Esophagus muscularis mucosa (tissue), 4 donors: ENCODE measurements around the gene FMO1. TPM values are rescaled to one million over a fixed set of nuclear protein-coding genes. Genes with fewer than 3 reads are reported as not detected.

ENCODE experiments used
- DNase-seq: peaks from one replicate; pipeline ENCODE4 v3.0.0-alpha.2; 2017; ENCODE audit errors: extremely low spot score
- H3K27ac ChIP-seq, 4 donors: fragments of 200-600 bp; sonication (generic); replicated peaks in 1 of 4; 1 replicate in 3 of 4; 2 replicates in 1 of 4; pipeline ENCODE4 v1.5.1; 2016 to 2019; ENCODE audit warnings: mild to moderate bottlenecking in 1 of 4
- H3K27me3 ChIP-seq, 4 donors: fragments of 200-600 bp; sonication (generic); one replicate each; pipeline versions ENCODE4 v1.5.1 to v1.6.0; 2016 to 2019
- H3K36me3 ChIP-seq, 4 donors: fragments of 200-600 bp; sonication (generic); one replicate each; pipeline ENCODE4 v1.5.1; 2016 to 2019
- H3K4me1 ChIP-seq, 4 donors: fragments of 200-600 bp; sonication (generic); one replicate each; pipeline ENCODE4 v1.5.1; 2016 to 2019
- H3K4me3 ChIP-seq, 4 donors: fragments of 200-600 bp; sonication (generic); 1 replicate in 2 of 4; 2 replicates in 2 of 4; pipeline ENCODE4 v1.5.1; 2016 to 2019; ENCODE audit warnings: mild to moderate bottlenecking in 4 of 4, moderate library complexity in 1 of 4
- H3K9me3 ChIP-seq, 4 donors: fragments of 200-600 bp; sonication (generic); 1 replicate in 3 of 4; 2 replicates in 1 of 4; pipeline ENCODE4 v1.5.1; 2016 to 2019
- CTCF ChIP-seq, 3 experiments: fragments of 200-600 bp in 2 of 3; fragments of 450-650 bp in 1 of 3; sonication (generic) in 2 of 3; IDR thresholded peaks; one replicate each; pipeline ENCODE4 v1.5.1; 2017 to 2019; ENCODE audit warnings: antibody characterized with exemption in 3 of 3, mild to moderate bottlenecking in 2 of 3, moderate library complexity in 1 of 3
- EP300 ChIP-seq: sonication (generic); formaldehyde crosslinking; IDR thresholded peaks from one replicate; pipeline ENCODE4 v1.6.1; 2017; ENCODE audit warnings: antibody characterized with exemption
- POLR2A ChIP-seq: fragments of 450-650 bp; IDR thresholded peaks from one replicate; pipeline ENCODE4 v1.6.1; 2017; ENCODE audit warnings: antibody characterized with exemption, moderate library complexity, mild to moderate bottlenecking, low read depth
- POLR2AphosphoS5 ChIP-seq, 2 donors: sonication (generic); formaldehyde crosslinking; IDR thresholded peaks; one replicate each; pipeline ENCODE4 v1.6.1; 2017; ENCODE audit warnings: antibody characterized with exemption in 2 of 2
- WGBS: methylation state at CpG from one replicate; pipeline ENCODE4 v1.1.5; 2018; 5-methylcytosine and 5-hydroxymethylcytosine counted together
- intact Hi-C: fragments of 100-400 bp; cut with DNase I; formaldehyde crosslinking; loops from one replicate; pipeline ENCODE4 v1.15.1; 2023
- total RNA-seq, 4 donors: library from RNA; depleted of rRNA; stranded (reverse); fragments of >200 nt; gene quantifications; one replicate each; pipeline versions ENCODE4 v1.1.0 to v1.2.1, GENCODE V29; 2016

The FMO1 gene
- total RNA-seq, 4 donors from 2014 or later, result 0.34 TPM; not detected in 3

DNA sequence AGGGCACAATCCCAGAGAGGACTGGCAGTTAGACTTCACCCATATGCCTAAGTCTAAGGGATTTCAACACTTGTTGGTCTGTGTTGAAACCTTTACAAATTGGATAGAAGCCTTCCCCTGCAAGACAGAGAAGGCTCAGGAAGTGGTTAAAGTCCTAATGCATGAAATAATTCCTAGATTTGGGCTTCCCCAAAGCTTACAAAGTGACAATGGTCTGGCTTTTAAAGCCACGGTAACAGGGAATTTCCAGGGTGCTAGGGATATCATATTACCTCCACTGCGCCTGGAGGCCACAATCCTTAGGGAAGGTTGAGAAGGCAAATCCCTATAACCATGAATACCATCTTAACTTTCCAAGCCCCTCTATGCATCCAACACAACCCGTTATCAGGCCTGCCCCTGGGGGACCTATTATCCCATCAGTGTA is 62.4 kb downstream of the FMO1 start:
- DNase-seq, result peak; percentile 66
- Histone ChIP-seq H3K9me3 (peaks cover 0 to under 1% (median 0%) of the 10 kb centered on the region in 4 donors), H3K27me3 (no peaks in the 10 kb centered on the region), H3K27ac (no peak overlapping the region), H3K4me3 (no peak overlapping the region), H3K36me3 (no peaks in the 10 kb centered on the region), H3K4me1 (peaks cover 5 to 17% (median 16%) of the 10 kb centered on the region in 4 donors)
- 67% methylated on average over 3 of the region's 3 CpGs for WGBS
- TF ChIP-seq EP300 (no peak), CTCF (IDR thresholded peaks at IDR 0.05) (no peak), POLR2AphosphoS5 (IDR thresholded peaks at IDR 0.05) (no peak), POLR2A (no peak)
- intact Hi-C loops, result loop anchor here (5.0 to 10.0 kb wide), 2 partner anchors 226 to 343 kb away; no protein-coding TSS in a partner anchor

- DNase-seq, result peak; percentile 53
- 85% methylated on average over 8 of the region's 8 CpGs for WGBS
- Histone ChIP-seq H3K27me3 (no peaks in the 10 kb centered on the region), H3K9me3 (no peaks in the 10 kb centered on the region), H3K4me1 (peaks cover 5 to 17% (median 16%) of the 10 kb centered on the region in 4 donors), H3K36me3 (peaks cover 0 to 2% (median 0%) of the 10 kb centered on the region in 4 donors), H3K4me3 (no peak overlapping the region), H3K27ac (no peak overlapping the region)
- intact Hi-C loops, result loop anchor here (2.0 to 10.0 kb wide), 3 partner anchors 65 to 345 kb away; no protein-coding TSS in a partner anchor
- no peak for TF ChIP-seq POLR2A
- TF ChIP-seq CTCF (IDR thresholded peaks at IDR 0.05), result no peak
- no peak for TF ChIP-seq POLR2AphosphoS5 (IDR thresholded peaks at IDR 0.05)
- TF ChIP-seq EP300, result no peak
These were observed 63.7 kb downstream of the FMO1 start for GRCh38 chr1:171311771-171312558.

GRCh38 chr1:171313319-171313834 is 65.1 kb downstream of the FMO1 start:
- H3K4me1 ChIP-seq, result peaks cover 5 to 17% (median 16%) of the 10 kb centered on the region in 4 donors
- intact Hi-C loops, result loop anchor here (2.0 to 10.0 kb wide), 3 partner anchors 67 to 346 kb away; no protein-coding TSS in a partner anchor
- no peaks in the 10 kb centered on the region for H3K27me3 ChIP-seq
- TF ChIP-seq POLR2A, result no peak
- TF ChIP-seq EP300, result no peak
- no peak for TF ChIP-seq CTCF (IDR thresholded peaks at IDR 0.05)
- no peak for TF ChIP-seq POLR2AphosphoS5 (IDR thresholded peaks at IDR 0.05)
- peak overlapping the region; percentile 69 to 79 (median 74) for H3K27ac ChIP-seq
- DNase-seq, result peak; percentile 34
- 24% methylated on average over 1 of the region's 1 CpG for WGBS
- H3K4me3 ChIP-seq, result peak overlapping the region in 2 of 4 donors; percentile 24 to 39
- no peaks in the 10 kb centered on the region for H3K9me3 ChIP-seq
- peaks cover 0 to 3% (median 0%) of the 10 kb centered on the region in 4 donors for H3K36me3 ChIP-seq

DNA sequence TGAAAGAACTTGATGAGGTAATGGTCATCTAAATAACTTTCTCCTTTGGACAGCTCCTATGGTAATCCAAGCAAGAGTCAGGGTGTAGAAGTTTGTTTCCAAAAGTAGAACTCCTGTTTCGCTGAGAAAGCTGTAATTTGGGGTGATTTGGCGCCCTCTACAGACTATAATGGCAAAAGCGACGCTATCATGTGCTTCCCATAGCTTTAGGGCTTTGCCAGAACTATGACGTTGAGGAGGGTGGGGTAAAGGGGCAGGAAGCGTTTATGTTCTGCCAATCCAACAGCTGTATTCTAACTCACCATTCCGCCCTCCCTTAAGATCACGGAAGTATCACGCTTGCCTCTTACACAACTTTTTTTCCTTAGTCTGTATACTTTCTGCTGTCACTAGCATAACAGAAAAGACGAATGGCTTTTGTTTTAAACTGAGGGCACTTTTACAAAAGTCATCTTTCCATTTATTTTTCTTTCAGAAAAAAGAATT is 65.6 kb downstream of the FMO1 start, which contains the start of gene FMO4:
Gene FMO4 (plus strand): TSS at position 349 of the 486 bp plus-strand sequence. CDS start 5,643 bp downstream, outside the sequence.
- Histone ChIP-seq H3K4me1 (peaks cover 5 to 17% (median 16%) of the 10 kb centered on the region in 4 donors), H3K27me3 (no peaks in the 10 kb centered on the region), H3K4me3 (peak within 1 kb of the TSS; percentile 24 to 42 (median 38)), H3K27ac (peak within 1 kb of the TSS; percentile 69 to 79 (median 74)), H3K9me3 (peaks cover 0 to 1% (median 0%) of the 10 kb centered on the region in 4 donors), H3K36me3 (peaks cover 0 to 6% (median 0%) of the 10 kb centered on the region in 4 donors)
- TF ChIP-seq CTCF (IDR thresholded peaks at IDR 0.05) (peak; percentile 78 to 87 (median 83)), POLR2AphosphoS5 (IDR thresholded peaks at IDR 0.05) (peak; percentile 83 to 91), EP300 (no peak)
- peak; percentile 97 for DNase-seq
- 2% methylated on average over 10 of the region's 10 CpGs for WGBS
- intact Hi-C loops, result loop anchor here (2.0 to 10.0 kb wide), 3 partner anchors 67 to 347 kb away; no protein-coding TSS in a partner anchor
